SK-N-SH treated with all-trans-retinoic acid at 6 μM for 48 hours (cell line): ENCODE measurements around the gene CABP5.
"Not testable (repeated sequence)": the region's sequence is repeated elsewhere in the genome, so short reads cannot be mapped to it uniquely, and the experiment has no call there.

Source experiments
- ATAC-seq: fragments of 200-7000 bp; cut with Tn5 transposase; 3 replicates; pipeline ENCODE4 v1.9.1; 2020; ENCODE audit warnings: mild to moderate bottlenecking, moderate library complexity
- CSDC2 ChIP-seq: fragments of 250-450 bp; sonication (Bioruptor Pico); IDR thresholded peaks from 2 replicates; pipeline ENCODE4 v1.5.0; 2020; ENCODE audit warnings: mild to moderate bottlenecking, moderate library complexity
- CSRNP3 ChIP-seq: fragments of 250-450 bp; sonication (Bioruptor Pico); IDR thresholded peaks from 2 replicates; pipeline ENCODE4 v1.5.1; 2021; ENCODE audit warnings: mild to moderate bottlenecking, moderate library complexity
- ESRRG ChIP-seq: fragments of 250-450 bp; sonication (Bioruptor Pico); IDR thresholded peaks from 2 replicates; pipeline ENCODE4 v1.6.1; 2021; ENCODE audit warnings: mild to moderate bottlenecking
- ISL1 ChIP-seq: fragments of 250-450 bp; sonication (Bioruptor Pico); IDR thresholded peaks from 2 replicates; pipeline ENCODE4 v2.1.2; 2022; ENCODE audit warnings: mild to moderate bottlenecking, moderate library complexity
- RARB ChIP-seq: fragments of 250-450 bp; sonication (Bioruptor Pico); IDR thresholded peaks from 2 replicates; pipeline ENCODE4 v1.8.0; 2021; ENCODE audit warnings: mild to moderate bottlenecking, moderate library complexity
- SNAI2 ChIP-seq: fragments of 250-450 bp; sonication (Bioruptor Pico); IDR thresholded peaks from 2 replicates; pipeline ENCODE4 v1.5.0; 2020; ENCODE audit warnings: mild to moderate bottlenecking, moderate library complexity
- TOX ChIP-seq: fragments of 250-450 bp; sonication (Bioruptor Pico); IDR thresholded peaks from 2 replicates; pipeline ENCODE4 v1.8.0; 2021; ENCODE audit warnings: mild to moderate bottlenecking, moderate library complexity, borderline replicate concordance
- ZC3H10 ChIP-seq: fragments of 250-450 bp; sonication (Bioruptor Pico); IDR thresholded peaks from 2 replicates; pipeline ENCODE4 v1.5.1; 2021; ENCODE audit warnings: mild to moderate bottlenecking, moderate library complexity
- ZNF565 ChIP-seq: fragments of 450-650 bp; formaldehyde crosslinking; conservative IDR thresholded peaks from 2 replicates; pipeline ENCODE4 v1.5.0; 2020; ENCODE audit warnings: low read depth, mild to moderate bottlenecking, moderate library complexity
- ZNF70 ChIP-seq: fragments of 450-650 bp; formaldehyde crosslinking; IDR thresholded peaks from 2 replicates; pipeline ENCODE4 v1.5.0; 2020; ENCODE audit warnings: mild to moderate bottlenecking, moderate library complexity
- ZNF8 ChIP-seq: fragments of 450-650 bp; formaldehyde crosslinking; IDR thresholded peaks from 2 replicates; pipeline ENCODE4 v1.5.0; 2020; ENCODE audit warnings: mild to moderate bottlenecking, moderate library complexity
- TF ChIP-seq, protein P1 (sequence below): fragments of 250-450 bp; sonication (Bioruptor Pico); IDR thresholded peaks from 2 replicates; pipeline ENCODE4 v1.8.0; 2021; ENCODE audit warnings: low read depth, mild to moderate bottlenecking, moderate library complexity, borderline replicate concordance
- TF ChIP-seq, protein P2 (sequence below): fragments of 250-450 bp; sonication (Bioruptor Pico); IDR thresholded peaks from 2 replicates; pipeline ENCODE4 v1.5.0; 2020; ENCODE audit warnings: mild to moderate bottlenecking, moderate library complexity
- TF ChIP-seq, protein P3 (sequence below): fragments of 250-450 bp; sonication (Bioruptor Pico); IDR thresholded peaks from 2 replicates; pipeline ENCODE4 v1.8.0; 2020; ENCODE audit warnings: mild to moderate bottlenecking, moderate library complexity, borderline replicate concordance

The CABP5 gene

GRCh38 chr19:48085904-48086864 lies 42.3 kb upstream of the CABP5 start (continued):
- no peak for TF ChIP-seq ZC3H10 (CRISPR knock-in tag)

- no peak for TF ChIP-seq CSDC2 (CRISPR knock-in tag)
- no peak for TF ChIP-seq TOX (CRISPR knock-in tag)
- no peak for TF ChIP-seq ISL1 (CRISPR knock-in tag)
- TF ChIP-seq, all 23 proteins: peak for 0
- ATAC-seq: no peak
These were observed 41.2 kb upstream of the CABP5 start for GRCh38 chr19:48085076-48085475.

GRCh38 chr19:48081106-48081505 lies 37.2 kb upstream of the CABP5 start:
- peak; percentile 41 for ATAC-seq
- TF ChIP-seq ESRRG (CRISPR knock-in tag): no peak
- no peak for TF ChIP-seq ZNF565 (CRISPR knock-in tag)

GRCh38 chr19:48070177-48070769 lies 26.4 kb upstream of the CABP5 start:
- ATAC-seq: not testable (repeated sequence)

DNA sequence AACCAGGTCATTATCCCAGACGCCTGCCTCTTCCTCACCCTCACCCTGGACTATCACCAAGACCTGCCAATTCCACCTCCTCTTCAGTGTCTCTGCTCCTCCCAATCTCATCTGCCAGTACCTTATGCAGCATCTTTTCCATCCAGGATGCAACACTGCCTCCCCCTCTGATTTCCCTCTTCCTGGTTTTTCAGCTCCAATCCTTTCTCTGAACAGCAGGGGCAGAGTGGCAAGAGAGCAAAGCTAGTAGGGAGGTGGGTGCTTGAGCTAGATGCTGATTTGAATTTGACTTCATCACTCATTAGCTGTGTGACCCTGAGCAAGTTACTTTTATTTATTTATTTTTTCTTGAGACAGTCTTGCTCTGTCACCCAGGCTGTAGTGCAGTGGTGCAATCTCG lies 25.6 kb upstream of the CABP5 start:
- TF ChIP-seq RARB (CRISPR knock-in tag) (no peak), ESRRG (CRISPR knock-in tag) (no peak), SNAI2 (CRISPR knock-in tag) (no peak), ISL1 (CRISPR knock-in tag) (no peak), ZNF8 (CRISPR knock-in tag) (no peak), TOX (CRISPR knock-in tag) (no peak)
- TF ChIP-seq, protein P1, sequence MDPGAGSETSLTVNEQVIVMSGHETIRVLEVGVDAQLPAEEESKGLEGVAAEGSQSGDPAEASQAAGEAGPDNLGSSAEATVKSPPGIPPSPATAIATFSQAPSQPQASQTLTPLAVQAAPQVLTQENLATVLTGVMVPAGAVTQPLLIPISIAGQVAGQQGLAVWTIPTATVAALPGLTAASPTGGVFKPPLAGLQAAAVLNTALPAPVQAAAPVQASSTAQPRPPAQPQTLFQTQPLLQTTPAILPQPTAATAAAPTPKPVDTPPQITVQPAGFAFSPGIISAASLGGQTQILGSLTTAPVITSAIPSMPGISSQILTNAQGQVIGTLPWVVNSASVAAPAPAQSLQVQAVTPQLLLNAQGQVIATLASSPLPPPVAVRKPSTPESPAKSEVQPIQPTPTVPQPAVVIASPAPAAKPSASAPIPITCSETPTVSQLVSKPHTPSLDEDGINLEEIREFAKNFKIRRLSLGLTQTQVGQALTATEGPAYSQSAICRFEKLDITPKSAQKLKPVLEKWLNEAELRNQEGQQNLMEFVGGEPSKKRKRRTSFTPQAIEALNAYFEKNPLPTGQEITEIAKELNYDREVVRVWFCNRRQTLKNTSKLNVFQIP (CRISPR knock-in tag): no peak
- TF ChIP-seq, protein P2, sequence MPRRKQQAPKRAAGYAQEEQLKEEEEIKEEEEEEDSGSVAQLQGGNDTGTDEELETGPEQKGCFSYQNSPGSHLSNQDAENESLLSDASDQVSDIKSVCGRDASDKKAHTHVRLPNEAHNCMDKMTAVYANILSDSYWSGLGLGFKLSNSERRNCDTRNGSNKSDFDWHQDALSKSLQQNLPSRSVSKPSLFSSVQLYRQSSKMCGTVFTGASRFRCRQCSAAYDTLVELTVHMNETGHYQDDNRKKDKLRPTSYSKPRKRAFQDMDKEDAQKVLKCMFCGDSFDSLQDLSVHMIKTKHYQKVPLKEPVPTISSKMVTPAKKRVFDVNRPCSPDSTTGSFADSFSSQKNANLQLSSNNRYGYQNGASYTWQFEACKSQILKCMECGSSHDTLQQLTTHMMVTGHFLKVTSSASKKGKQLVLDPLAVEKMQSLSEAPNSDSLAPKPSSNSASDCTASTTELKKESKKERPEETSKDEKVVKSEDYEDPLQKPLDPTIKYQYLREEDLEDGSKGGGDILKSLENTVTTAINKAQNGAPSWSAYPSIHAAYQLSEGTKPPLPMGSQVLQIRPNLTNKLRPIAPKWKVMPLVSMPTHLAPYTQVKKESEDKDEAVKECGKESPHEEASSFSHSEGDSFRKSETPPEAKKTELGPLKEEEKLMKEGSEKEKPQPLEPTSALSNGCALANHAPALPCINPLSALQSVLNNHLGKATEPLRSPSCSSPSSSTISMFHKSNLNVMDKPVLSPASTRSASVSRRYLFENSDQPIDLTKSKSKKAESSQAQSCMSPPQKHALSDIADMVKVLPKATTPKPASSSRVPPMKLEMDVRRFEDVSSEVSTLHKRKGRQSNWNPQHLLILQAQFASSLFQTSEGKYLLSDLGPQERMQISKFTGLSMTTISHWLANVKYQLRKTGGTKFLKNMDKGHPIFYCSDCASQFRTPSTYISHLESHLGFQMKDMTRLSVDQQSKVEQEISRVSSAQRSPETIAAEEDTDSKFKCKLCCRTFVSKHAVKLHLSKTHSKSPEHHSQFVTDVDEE (CRISPR knock-in tag): no peak
- TF ChIP-seq, protein P3, sequence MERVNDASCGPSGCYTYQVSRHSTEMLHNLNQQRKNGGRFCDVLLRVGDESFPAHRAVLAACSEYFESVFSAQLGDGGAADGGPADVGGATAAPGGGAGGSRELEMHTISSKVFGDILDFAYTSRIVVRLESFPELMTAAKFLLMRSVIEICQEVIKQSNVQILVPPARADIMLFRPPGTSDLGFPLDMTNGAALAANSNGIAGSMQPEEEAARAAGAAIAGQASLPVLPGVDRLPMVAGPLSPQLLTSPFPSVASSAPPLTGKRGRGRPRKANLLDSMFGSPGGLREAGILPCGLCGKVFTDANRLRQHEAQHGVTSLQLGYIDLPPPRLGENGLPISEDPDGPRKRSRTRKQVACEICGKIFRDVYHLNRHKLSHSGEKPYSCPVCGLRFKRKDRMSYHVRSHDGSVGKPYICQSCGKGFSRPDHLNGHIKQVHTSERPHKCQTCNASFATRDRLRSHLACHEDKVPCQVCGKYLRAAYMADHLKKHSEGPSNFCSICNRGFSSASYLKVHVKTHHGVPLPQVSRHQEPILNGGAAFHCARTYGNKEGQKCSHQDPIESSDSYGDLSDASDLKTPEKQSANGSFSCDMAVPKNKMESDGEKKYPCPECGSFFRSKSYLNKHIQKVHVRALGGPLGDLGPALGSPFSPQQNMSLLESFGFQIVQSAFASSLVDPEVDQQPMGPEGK (CRISPR knock-in tag): no peak
- TF ChIP-seq, all 23 proteins: peak for 0
- ATAC-seq: no peak

DNA sequence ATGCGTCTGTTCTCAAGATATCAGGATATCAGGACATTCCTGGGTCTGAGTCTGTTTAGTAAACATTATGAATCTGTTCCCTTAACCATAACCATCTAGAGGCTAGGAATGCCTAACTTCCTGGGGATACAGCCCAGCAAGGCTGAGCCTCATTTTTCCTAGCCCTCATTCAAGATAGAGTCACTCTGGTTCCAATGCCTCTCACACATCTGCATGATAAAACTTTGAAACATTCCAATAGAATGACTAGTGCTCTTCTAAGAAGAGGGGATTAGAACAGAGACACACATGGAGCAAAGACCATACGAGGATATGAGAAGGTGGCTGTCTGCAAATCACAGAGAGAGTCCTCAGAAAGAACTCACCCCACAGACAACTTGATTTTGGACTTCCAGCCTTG lies 20.6 kb upstream of the CABP5 start:
- no peak for ATAC-seq
- TF ChIP-seq CSRNP3 (CRISPR knock-in tag) (no peak), ESRRG (CRISPR knock-in tag) (no peak), ZNF70 (no peak)
- TF ChIP-seq, protein P1 (CRISPR knock-in tag): no peak
